HEK293 (cell line): ENCODE measurements around the gene HIC1.

Experiments
- ATF2 ChIP-seq: fragments of 450-650 bp; formaldehyde crosslinking; IDR thresholded peaks from 2 replicates; pipeline ENCODE4 v1.5.1; 2016; ENCODE audit warnings: missing biosample characterization, missing genetic modification characterization, low read depth
- FEZF1 ChIP-seq: fragments of 450-650 bp; formaldehyde crosslinking; IDR thresholded peaks from 2 replicates; pipeline ENCODE4 v1.5.1; 2016; ENCODE audit warnings: missing biosample characterization, missing genetic modification characterization
- GLIS1 ChIP-seq: fragments of 450-650 bp; formaldehyde crosslinking; IDR thresholded peaks from 2 replicates; pipeline ENCODE4 v1.5.1; 2016; ENCODE audit warnings: missing biosample characterization, missing genetic modification characterization
- KLF1 ChIP-seq: fragments of 450-650 bp; formaldehyde crosslinking; IDR thresholded peaks from 2 replicates; pipeline ENCODE4 v1.5.1; 2016; ENCODE audit warnings: missing biosample characterization, missing genetic modification characterization
- KLF10 ChIP-seq: fragments of 450-650 bp; IDR thresholded peaks from 2 replicates; pipeline ENCODE4 v1.5.1; 2018; ENCODE audit warnings: missing biosample characterization, mild to moderate bottlenecking, missing genetic modification characterization
- MZF1 ChIP-seq: fragments of 450-650 bp; formaldehyde crosslinking; IDR thresholded peaks from 2 replicates; pipeline ENCODE4 v1.5.1; 2017; ENCODE audit warnings: missing biosample characterization, missing genetic modification characterization, borderline replicate concordance
- OSR2 ChIP-seq: fragments of 450-650 bp; formaldehyde crosslinking; IDR thresholded peaks from 2 replicates; pipeline ENCODE4 v1.5.1; 2016; ENCODE audit warnings: missing biosample characterization, missing genetic modification characterization
- PRDM6 ChIP-seq: fragments of 450-650 bp; formaldehyde crosslinking; IDR thresholded peaks from 2 replicates; pipeline ENCODE4 v1.5.1; 2017; ENCODE audit warnings: missing biosample characterization, missing genetic modification characterization
- TRIM28 ChIP-seq: IDR thresholded peaks from 2 replicates; pipeline ENCODE4 v1.6.1; 2011; ENCODE audit warnings: low read length, control low read depth, borderline replicate concordance
- ZBTB17 ChIP-seq: fragments of 450-650 bp; formaldehyde crosslinking; IDR thresholded peaks from 2 replicates; pipeline ENCODE4 v1.5.1; 2016; ENCODE audit warnings: missing biosample characterization, missing genetic modification characterization
- ZBTB20 ChIP-seq: fragments of 450-650 bp; formaldehyde crosslinking; IDR thresholded peaks from 2 replicates; pipeline ENCODE4 v1.5.1; 2016; ENCODE audit warnings: missing biosample characterization, missing genetic modification characterization
- ZBTB21 ChIP-seq: fragments of 450-650 bp; formaldehyde crosslinking; IDR thresholded peaks from 2 replicates; pipeline ENCODE4 v1.5.1; 2017; ENCODE audit warnings: missing biosample characterization, missing genetic modification characterization
- ZBTB48 ChIP-seq: fragments of 450-650 bp; formaldehyde crosslinking; IDR thresholded peaks from 2 replicates; pipeline ENCODE4 v1.5.1; 2016; ENCODE audit warnings: missing biosample characterization, missing genetic modification characterization
- ZBTB7A ChIP-seq: fragments of 450-650 bp; formaldehyde crosslinking; IDR thresholded peaks from 2 replicates; pipeline ENCODE4 v1.5.1; 2016; ENCODE audit warnings: low read depth, missing biosample characterization, missing genetic modification characterization
- ZNF292 ChIP-seq: fragments of 450-650 bp; formaldehyde crosslinking; IDR thresholded peaks from 2 replicates; pipeline ENCODE4 v1.5.1; 2016; ENCODE audit warnings: low read depth, missing biosample characterization, missing genetic modification characterization, borderline replicate concordance
- ZNF366 ChIP-seq: fragments of 450-650 bp; formaldehyde crosslinking; conservative IDR thresholded peaks from 2 replicates; pipeline ENCODE4 v1.5.1; 2016; ENCODE audit warnings: missing biosample characterization, missing genetic modification characterization
- ZNF549 ChIP-seq: fragments of 450-650 bp; IDR thresholded peaks from 2 replicates; pipeline ENCODE4 v1.5.1; 2018; ENCODE audit warnings: missing biosample characterization, missing genetic modification characterization, mild to moderate bottlenecking, inconsistent platforms, moderate library complexity
- ZNF561 ChIP-seq: fragments of 450-650 bp; IDR thresholded peaks from 2 replicates; pipeline ENCODE4 v1.5.1; 2018; ENCODE audit warnings: missing biosample characterization, missing genetic modification characterization, borderline replicate concordance
- ZNF580 ChIP-seq: fragments of 450-650 bp; formaldehyde crosslinking; IDR thresholded peaks from 2 replicates; pipeline ENCODE4 v1.5.1; 2016; ENCODE audit warnings: missing biosample characterization, missing genetic modification characterization
- ZNF629 ChIP-seq: fragments of 450-650 bp; formaldehyde crosslinking; IDR thresholded peaks from 2 replicates; pipeline ENCODE4 v1.5.1; 2017; ENCODE audit warnings: missing biosample characterization, missing genetic modification characterization
- ZNF660 ChIP-seq: fragments of 450-650 bp; IDR thresholded peaks from 2 replicates; pipeline ENCODE4 v1.5.1; 2018; ENCODE audit warnings: missing biosample characterization, mild to moderate bottlenecking, missing genetic modification characterization
- TF ChIP-seq, protein P1 (sequence below): fragments of 450-650 bp; formaldehyde crosslinking; IDR thresholded peaks from 2 replicates; pipeline ENCODE4 v1.5.1; 2016; ENCODE audit warnings: missing biosample characterization, missing genetic modification characterization
- TF ChIP-seq, protein P2 (sequence below): fragments of 450-650 bp; formaldehyde crosslinking; IDR thresholded peaks from 2 replicates; pipeline ENCODE4 v1.5.1; 2016; ENCODE audit warnings: missing biosample characterization, missing genetic modification characterization
- TF ChIP-seq, protein P3 (sequence below): fragments of 450-650 bp; formaldehyde crosslinking; IDR thresholded peaks from 2 replicates; pipeline ENCODE4 v1.5.1; 2016; ENCODE audit warnings: missing biosample characterization, missing genetic modification characterization
- TF ChIP-seq, protein P4 (sequence below): fragments of 450-650 bp; IDR thresholded peaks from 2 replicates; pipeline ENCODE4 v1.5.1; 2018; ENCODE audit warnings: missing biosample characterization, mild to moderate bottlenecking, missing genetic modification characterization

HIC1 gene

DNA sequence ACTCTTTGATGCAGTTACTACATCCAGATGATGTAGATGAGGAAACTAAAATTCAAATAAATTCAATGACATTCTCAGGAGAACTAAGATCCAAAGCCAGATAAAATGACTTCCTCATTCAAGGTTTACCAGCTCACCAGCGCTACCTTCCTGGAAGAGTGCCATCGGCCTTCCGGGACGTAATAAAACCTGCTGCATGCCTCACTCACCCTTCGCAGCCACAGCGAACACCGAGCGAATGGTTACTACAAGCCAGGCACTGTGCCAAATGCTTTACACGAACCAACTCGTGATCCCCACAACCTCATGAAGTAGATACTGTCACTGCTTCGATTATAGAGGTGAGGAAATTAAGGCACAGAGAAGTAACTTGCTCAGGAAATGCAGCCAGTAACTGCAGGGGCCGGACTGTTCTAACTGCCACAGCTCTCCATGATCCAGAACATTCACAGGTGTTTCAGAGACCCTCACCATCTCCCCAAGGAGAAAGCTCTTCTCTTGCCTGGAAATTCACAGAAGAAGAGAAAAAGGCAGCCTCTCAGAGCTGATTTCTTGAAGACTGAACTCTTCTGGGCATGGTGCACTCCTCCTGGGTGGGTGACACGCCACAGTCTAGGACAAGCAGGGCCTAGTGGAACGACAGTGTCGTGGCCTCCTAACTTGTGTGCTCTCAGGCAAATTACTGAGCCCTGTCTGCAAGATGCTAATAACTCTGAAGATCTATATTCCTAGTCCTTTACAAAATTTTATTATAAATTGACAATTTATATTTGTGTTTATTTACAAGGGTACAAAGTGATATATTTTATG is 46.8 kb downstream of the HIC1 start (continued):
- TF ChIP-seq ATF2 (tag by site-specific recombination), result peak; percentile 29; the same call in 1 of the 2 replicates
- peak; percentile 30; the same call in 1 of the 2 replicates for TF ChIP-seq PRDM6 (tag by site-specific recombination)
- TF ChIP-seq ZBTB20 (tag by site-specific recombination), result peak; percentile 76; the same call in 1 of the 2 replicates
- TF ChIP-seq ZNF366 (tag by site-specific recombination), result peak; percentile 68
- peak; percentile 96 for TF ChIP-seq MZF1
- TF ChIP-seq ZBTB48, result no peak
- no peak for TF ChIP-seq ZNF549 (tag by site-specific recombination)
- peak; percentile 55 for TF ChIP-seq ZBTB21
- 0 out of 2 replicates have a peak, but pooled peaks have one; percentile 28 for TF ChIP-seq ZNF561
- TF ChIP-seq, protein P1, sequence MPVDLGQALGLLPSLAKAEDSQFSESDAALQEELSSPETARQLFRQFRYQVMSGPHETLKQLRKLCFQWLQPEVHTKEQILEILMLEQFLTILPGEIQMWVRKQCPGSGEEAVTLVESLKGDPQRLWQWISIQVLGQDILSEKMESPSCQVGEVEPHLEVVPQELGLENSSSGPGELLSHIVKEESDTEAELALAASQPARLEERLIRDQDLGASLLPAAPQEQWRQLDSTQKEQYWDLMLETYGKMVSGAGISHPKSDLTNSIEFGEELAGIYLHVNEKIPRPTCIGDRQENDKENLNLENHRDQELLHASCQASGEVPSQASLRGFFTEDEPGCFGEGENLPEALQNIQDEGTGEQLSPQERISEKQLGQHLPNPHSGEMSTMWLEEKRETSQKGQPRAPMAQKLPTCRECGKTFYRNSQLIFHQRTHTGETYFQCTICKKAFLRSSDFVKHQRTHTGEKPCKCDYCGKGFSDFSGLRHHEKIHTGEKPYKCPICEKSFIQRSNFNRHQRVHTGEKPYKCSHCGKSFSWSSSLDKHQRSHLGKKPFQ (tag by site-specific recombination), result 0 out of 2 replicates have a peak, but pooled peaks have one; percentile 18
- TF ChIP-seq KLF10 (tag by site-specific recombination), result 0 out of 2 replicates have a peak, but pooled peaks have one; percentile 20
- no peak for TF ChIP-seq GLIS1
- no peak for TF ChIP-seq ZBTB7A (tag by site-specific recombination)
- TF ChIP-seq, protein P2, sequence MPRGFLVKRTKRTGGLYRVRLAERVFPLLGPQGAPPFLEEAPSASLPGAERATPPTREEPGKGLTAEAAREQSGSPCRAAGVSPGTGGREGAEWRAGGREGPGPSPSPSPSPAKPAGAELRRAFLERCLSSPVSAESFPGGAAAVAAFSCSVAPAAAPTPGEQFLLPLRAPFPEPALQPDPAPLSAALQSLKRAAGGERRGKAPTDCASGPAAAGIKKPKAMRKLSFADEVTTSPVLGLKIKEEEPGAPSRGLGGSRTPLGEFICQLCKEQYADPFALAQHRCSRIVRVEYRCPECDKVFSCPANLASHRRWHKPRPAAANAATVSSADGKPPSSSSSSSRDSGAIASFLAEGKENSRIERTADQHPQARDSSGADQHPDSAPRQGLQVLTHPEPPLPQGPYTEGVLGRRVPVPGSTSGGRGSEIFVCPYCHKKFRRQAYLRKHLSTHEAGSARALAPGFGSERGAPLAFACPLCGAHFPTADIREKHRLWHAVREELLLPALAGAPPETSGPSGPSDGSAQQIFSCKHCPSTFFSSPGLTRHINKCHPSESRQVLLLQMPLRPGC (tag by site-specific recombination), result 0 out of 2 replicates have a peak, but pooled peaks have one; percentile 37
- peak; percentile 94; the same call in 1 of the 2 replicates for TF ChIP-seq ZNF660 (tag by site-specific recombination)
- peak; percentile 99 for TF ChIP-seq ZBTB17 (tag by site-specific recombination)
- TF ChIP-seq, protein P3, sequence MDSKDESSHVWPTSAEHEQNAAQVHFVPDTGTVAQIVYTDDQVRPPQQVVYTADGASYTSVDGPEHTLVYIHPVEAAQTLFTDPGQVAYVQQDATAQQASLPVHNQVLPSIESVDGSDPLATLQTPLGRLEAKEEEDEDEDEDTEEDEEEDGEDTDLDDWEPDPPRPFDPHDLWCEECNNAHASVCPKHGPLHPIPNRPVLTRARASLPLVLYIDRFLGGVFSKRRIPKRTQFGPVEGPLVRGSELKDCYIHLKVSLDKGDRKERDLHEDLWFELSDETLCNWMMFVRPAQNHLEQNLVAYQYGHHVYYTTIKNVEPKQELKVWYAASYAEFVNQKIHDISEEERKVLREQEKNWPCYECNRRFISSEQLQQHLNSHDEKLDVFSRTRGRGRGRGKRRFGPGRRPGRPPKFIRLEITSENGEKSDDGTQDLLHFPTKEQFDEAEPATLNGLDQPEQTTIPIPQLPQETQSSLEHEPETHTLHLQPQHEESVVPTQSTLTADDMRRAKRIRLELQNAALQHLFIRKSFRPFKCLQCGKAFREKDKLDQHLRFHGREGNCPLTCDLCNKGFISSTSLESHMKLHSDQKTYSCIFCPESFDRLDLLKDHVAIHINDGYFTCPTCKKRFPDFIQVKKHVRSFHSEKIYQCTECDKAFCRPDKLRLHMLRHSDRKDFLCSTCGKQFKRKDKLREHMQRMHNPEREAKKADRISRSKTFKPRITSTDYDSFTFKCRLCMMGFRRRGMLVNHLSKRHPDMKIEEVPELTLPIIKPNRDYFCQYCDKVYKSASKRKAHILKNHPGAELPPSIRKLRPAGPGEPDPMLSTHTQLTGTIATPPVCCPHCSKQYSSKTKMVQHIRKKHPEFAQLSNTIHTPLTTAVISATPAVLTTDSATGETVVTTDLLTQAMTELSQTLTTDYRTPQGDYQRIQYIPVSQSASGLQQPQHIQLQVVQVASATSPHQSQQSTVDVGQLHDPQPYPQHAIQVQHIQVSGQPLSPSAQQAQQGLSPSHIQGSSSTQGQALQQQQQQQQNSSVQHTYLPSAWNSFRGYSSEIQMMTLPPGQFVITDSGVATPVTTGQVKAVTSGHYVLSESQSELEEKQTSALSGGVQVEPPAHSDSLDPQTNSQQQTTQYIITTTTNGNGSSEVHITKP, result peak; percentile 49
- peak; percentile 89 for TF ChIP-seq ZNF629
- TF ChIP-seq, protein P4, sequence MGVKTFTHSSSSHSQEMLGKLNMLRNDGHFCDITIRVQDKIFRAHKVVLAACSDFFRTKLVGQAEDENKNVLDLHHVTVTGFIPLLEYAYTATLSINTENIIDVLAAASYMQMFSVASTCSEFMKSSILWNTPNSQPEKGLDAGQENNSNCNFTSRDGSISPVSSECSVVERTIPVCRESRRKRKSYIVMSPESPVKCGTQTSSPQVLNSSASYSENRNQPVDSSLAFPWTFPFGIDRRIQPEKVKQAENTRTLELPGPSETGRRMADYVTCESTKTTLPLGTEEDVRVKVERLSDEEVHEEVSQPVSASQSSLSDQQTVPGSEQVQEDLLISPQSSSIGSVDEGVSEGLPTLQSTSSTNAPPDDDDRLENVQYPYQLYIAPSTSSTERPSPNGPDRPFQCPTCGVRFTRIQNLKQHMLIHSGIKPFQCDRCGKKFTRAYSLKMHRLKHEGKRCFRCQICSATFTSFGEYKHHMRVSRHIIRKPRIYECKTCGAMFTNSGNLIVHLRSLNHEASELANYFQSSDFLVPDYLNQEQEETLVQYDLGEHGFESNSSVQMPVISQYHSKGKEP (tag by site-specific recombination), result peak; percentile 97
- TF ChIP-seq OSR2 (tag by site-specific recombination), result peak; percentile 99
- TF ChIP-seq ZNF580 (tag by site-specific recombination), result 0 out of 2 replicates have a peak, but pooled peaks have one; percentile 51
- no peak for TF ChIP-seq ZNF292 (tag by site-specific recombination)
- TF ChIP-seq KLF1 (tag by site-specific recombination), result no peak
- TF ChIP-seq FEZF1 (tag by site-specific recombination), result peak; percentile 74
- no peak for TF ChIP-seq TRIM28
